H9 (cell line): Measurements from ENCODE around the gene ANHX. TPM values are rescaled to one million over a fixed set of nuclear protein-coding genes. Genes with fewer than 3 reads are reported as not detected.

Experiments used
- DNase-seq: peaks from one replicate; pipeline ENCODE4 v3.0.0-alpha.2; 2017
- H2AFZ ChIP-seq: one replicate; pipeline ENCODE4 v1.6.1; 2013; ENCODE audit warnings: mild to moderate bottlenecking, low read length, control low read depth, moderate library complexity
- H2AK5ac ChIP-seq: 2 replicates; pipeline ENCODE4 v1.6.1; 2013; ENCODE audit warnings: low read length, control low read depth, mixed read lengths; ENCODE audit not compliant: insufficient read length
- H2BK120ac ChIP-seq: one replicate; pipeline ENCODE4 v1.6.1; 2013; ENCODE audit warnings: low read depth, mild to moderate bottlenecking, low read length, control low read depth, inconsistent platforms; ENCODE audit not compliant: poor library complexity, severe bottlenecking
- H2BK12ac ChIP-seq: 2 replicates; pipeline ENCODE4 v1.6.1; 2013; ENCODE audit warnings: low read length, control low read depth, mixed read lengths, low read depth; ENCODE audit not compliant: insufficient read length
- H2BK15ac ChIP-seq: 2 replicates; pipeline ENCODE4 v1.6.1; 2013; ENCODE audit warnings: low read depth, low read length, control low read depth
- H2BK20ac ChIP-seq: one replicate; pipeline ENCODE4 v1.6.1; 2013; ENCODE audit warnings: low read depth, mild to moderate bottlenecking, low read length, control low read depth, inconsistent platforms; ENCODE audit not compliant: poor library complexity, severe bottlenecking
- H2BK5ac ChIP-seq: 2 replicates; pipeline ENCODE4 v1.6.1; 2013; ENCODE audit warnings: low read length, control low read depth, mixed read lengths; ENCODE audit not compliant: insufficient read length
- H3K14ac ChIP-seq: 2 replicates; pipeline ENCODE4 v1.6.1; 2013; ENCODE audit warnings: low read length, control low read depth; ENCODE audit not compliant: insufficient read depth
- H3K18ac ChIP-seq: 2 replicates; pipeline ENCODE4 v1.6.1; 2013; ENCODE audit warnings: low read depth, mild to moderate bottlenecking, mixed read lengths, low read length, control low read depth; ENCODE audit not compliant: insufficient read length
- H3K23ac ChIP-seq: 2 replicates; pipeline ENCODE4 v1.6.1; 2013; ENCODE audit warnings: low read length, control low read depth, mixed read lengths, low read depth; ENCODE audit not compliant: insufficient read length
- H3K23me2 ChIP-seq: 2 replicates; pipeline ENCODE4 v1.6.1; 2013; ENCODE audit warnings: low read depth, mild to moderate bottlenecking, mixed read lengths, low read length, control low read depth; ENCODE audit not compliant: insufficient read length, poor library complexity, severe bottlenecking
- H3K27ac ChIP-seq: 2 replicates; pipeline ENCODE4 v1.5.1; 2013; ENCODE audit warnings: low read length, control low read depth, mixed read lengths, low read depth; ENCODE audit not compliant: insufficient read length
- H3K27me3 ChIP-seq: 2 replicates; pipeline ENCODE4 v1.6.1; 2013; ENCODE audit warnings: low read length, control low read depth, inconsistent platforms; ENCODE audit not compliant: insufficient read depth
- H3K4ac ChIP-seq: 2 replicates; pipeline ENCODE4 v1.6.1; 2013; ENCODE audit warnings: low read depth, mild to moderate bottlenecking, control low read depth, inconsistent platforms, low read length, moderate library complexity
- H3K4me1 ChIP-seq: 2 replicates; pipeline ENCODE4 v1.6.1; 2013; ENCODE audit warnings: low read length, control low read depth, inconsistent platforms; ENCODE audit not compliant: insufficient read depth
- H3K4me2 ChIP-seq: 2 replicates; pipeline ENCODE4 v1.6.1; 2013; ENCODE audit warnings: low read length, control low read depth, mixed read lengths; ENCODE audit not compliant: insufficient read length, insufficient read depth
- H3K56ac ChIP-seq: 2 replicates; pipeline ENCODE4 v1.6.1; 2013; ENCODE audit warnings: low read depth, mild to moderate bottlenecking, mixed read lengths, low read length, control low read depth; ENCODE audit not compliant: insufficient read length
- H3K79me1 ChIP-seq: 2 replicates; pipeline ENCODE4 v1.6.1; 2013; ENCODE audit warnings: low read depth, mild to moderate bottlenecking, moderate library complexity, low read length, control low read depth, inconsistent platforms; ENCODE audit not compliant: insufficient read depth, poor library complexity, severe bottlenecking
- H3K79me2 ChIP-seq: 2 replicates; pipeline ENCODE4 v1.6.1; 2013; ENCODE audit warnings: low read length, control low read depth, inconsistent platforms; ENCODE audit not compliant: insufficient read depth
- H3K9ac ChIP-seq: 2 replicates; pipeline ENCODE4 v1.6.1; 2013; ENCODE audit warnings: low read length, control low read depth, mixed read lengths; ENCODE audit not compliant: insufficient read length; ENCODE audit errors: extremely low read depth
- H3K9me3 ChIP-seq: one replicate; pipeline ENCODE4 v1.6.1; 2013; ENCODE audit warnings: low read depth, low read length, inconsistent platforms; ENCODE audit not compliant: control insufficient read depth
- H3T11ph ChIP-seq: one replicate; pipeline ENCODE4 v1.6.1; 2013; ENCODE audit warnings: mild to moderate bottlenecking, low read length, control low read depth, inconsistent platforms
- H4K20me1 ChIP-seq: one replicate; pipeline ENCODE4 v1.6.1; 2013; ENCODE audit not compliant: control insufficient read depth, insufficient read length, insufficient read depth
- H4K5ac ChIP-seq: 2 replicates; pipeline ENCODE4 v1.6.1; 2013; ENCODE audit warnings: low read depth, mild to moderate bottlenecking, mixed read lengths, low read length, control low read depth; ENCODE audit not compliant: insufficient read length
- H4K8ac ChIP-seq: replicated peaks from 2 replicates; pipeline ENCODE4 v1.6.1; 2013; ENCODE audit warnings: low read length, control low read depth, mixed read lengths, low read depth; ENCODE audit not compliant: insufficient read length
- H4K91ac ChIP-seq: 2 replicates; pipeline ENCODE4 v1.6.1; 2013; ENCODE audit warnings: low read depth, mild to moderate bottlenecking, moderate library complexity, mixed read lengths, low read length, control low read depth; ENCODE audit not compliant: insufficient read length
- H3K27ac Mint-ChIP-seq, 3 experiments: 2 replicates in 2 of 3; 3 replicates in 1 of 3; pipeline ENCODE4 v1.8.0; 2020 to 2021; ENCODE audit warnings: mixed read lengths in 3 of 3, mild to moderate bottlenecking in 1 of 3, moderate library complexity in 1 of 3
- H3K27me3 Mint-ChIP-seq: 2 replicates; pipeline ENCODE4 v1.8.0; 2021; ENCODE audit warnings: low read depth, mild to moderate bottlenecking, moderate library complexity, mixed read lengths
- H3K36me3 Mint-ChIP-seq, 3 experiments: 2 replicates in 2 of 3; 3 replicates in 1 of 3; pipeline ENCODE4 v1.8.0; 2020 to 2021; ENCODE audit warnings: low read depth in 3 of 3, mixed read lengths in 3 of 3; ENCODE audit not compliant: insufficient read depth in 1 of 3
- H3K4me1 Mint-ChIP-seq, 2 experiments: 2 replicates each; pipeline ENCODE4 v1.8.0; 2020; ENCODE audit warnings: mixed read lengths in 2 of 2
- H3K4me3 Mint-ChIP-seq, 2 experiments: 2 replicates in 1 of 2; 3 replicates in 1 of 2; pipeline ENCODE4 v1.8.0; 2020 to 2021; ENCODE audit warnings: mild to moderate bottlenecking in 2 of 2, mixed read lengths in 2 of 2, moderate library complexity in 1 of 2
- H3K9me3 Mint-ChIP-seq, 2 experiments: 2 replicates in 1 of 2; 3 replicates in 1 of 2; pipeline ENCODE4 v1.8.0; 2020; ENCODE audit warnings: mild to moderate bottlenecking in 2 of 2, mixed read lengths in 2 of 2, moderate library complexity in 1 of 2
- CTCF ChIP-seq: fragments of 200-600 bp; sonication (generic); conservative IDR thresholded peaks from 3 replicates; pipeline ENCODE4 v1.8.0; 2021; ENCODE audit warnings: antibody characterized with exemption, mild to moderate bottlenecking
- WGBS: extraction: QIAGEN DNeasy Blood & Tissue Kit; methylation state at CpG from one replicate; pipeline ENCODE4 v1.1.7; 2013; ENCODE audit warnings: missing lambda C conversion rate, low lambda C conversion rate, mixed read lengths; ENCODE audit not compliant: insufficient read length; ENCODE audit errors: extremely low coverage; 5-methylcytosine and 5-hydroxymethylcytosine counted together
- total RNA-seq: library from RNA; stranded (reverse); gene quantifications from 2 replicates; pipeline ENCODE4 v1.2.1, GENCODE V29; 2021

Gene ANHX
- total RNA-seq, 1 experiment from 2014 or later, result not detected

- Histone ChIP-seq H3K27me3 (no peaks in the 10 kb centered on the region), H2AFZ (no peak overlapping the region), H3K4ac (no peak overlapping the region), H2BK12ac (no peak overlapping the region), H3K18ac (no peak overlapping the region), H3K79me1 (no peaks in the 10 kb centered on the region), H2BK120ac (no peak overlapping the region), H3K4me1 (no peaks in the 10 kb centered on the region), H3K79me2 (no peaks in the 10 kb centered on the region), H3K56ac (no peak overlapping the region), H4K8ac (no peak overlapping the region), H2BK5ac (no peak overlapping the region), H4K20me1 (no peaks in the 10 kb centered on the region), H4K91ac (no peak overlapping the region), H3K9ac (no peak overlapping the region), H4K5ac (no peak overlapping the region), H2BK20ac (no peak overlapping the region), H3K23ac (no peak overlapping the region), H3K14ac (no peak overlapping the region), H3K23me2 (no peaks in the 10 kb centered on the region), H3K27ac (no peak overlapping the region), H3T11ph (no peak overlapping the region), H3K4me2 (no peak overlapping the region), H3K9me3 (no peaks in the 10 kb centered on the region), H2AK5ac (no peak overlapping the region), H2BK15ac (no peak overlapping the region)
- Mint-ChIP-seq H3K9me3 (peaks cover 35 to 40% of the 10 kb centered on the region in 2 experiments), H3K27ac (no peak overlapping the region), H3K27me3 (no peaks in the 10 kb centered on the region), H3K36me3 (peaks cover 0 to 5% (median 0%) of the 10 kb centered on the region in 3 experiments; a peak in 2 of 7 replicates), H3K4me1 (no peaks in the 10 kb centered on the region), H3K4me3 (no peak overlapping the region)
- no peak for DNase-seq
- TF ChIP-seq CTCF, result no peak
- WGBS, result no CpG with 5 or more reads among the region's 33 CpGs
These were observed 28.5 kb upstream of the ANHX start for GRCh38 chr12:133264173-133264572.
